ENCODE results near the gene CCDC138. TPM values are rescaled to one million over a fixed set of nuclear protein-coding genes. Genes with fewer than 3 reads are reported as not detected.

CCDC138 gene
- total RNA-seq, 1 experiment from 2014 or later = 10.6 TPM

Other genes starting within 250 kb of the CCDC138 start
- gene RANBP2, start 67.3 kb upstream of the CCDC138 start, total RNA-seq (2014; rRNA removed) = 39.9 and 42.2 TPM in 2 replicates
- 0.04 TPM in 1 of 2 replicates, not detected in the other for gene EDAR, start 202.4 kb downstream of the CCDC138 start, total RNA-seq (2014; rRNA removed)